Activated gamma-delta T cell treated with Interleukin-2 at 50 U/mL for 16 hours (primary cell): Measurements from ENCODE around the gene ABTB2.
"Not testable (repeated sequence)": the region's sequence is repeated elsewhere in the genome, so short reads cannot be mapped to it uniquely, and the experiment has no call there.

Experiments
- DNase-seq: peaks from one replicate; pipeline ENCODE4 v3.0.0-alpha.2; 2020

The ABTB2 gene

GRCh38 chr11:34357701-34358257, at the start of gene ABTB2:
ABTB2 (minus strand) TSS chr11:34358010.
- peak; percentile 95 for DNase-seq

GRCh38 chr11:34407121-34407813, 49.5 kb upstream of the ABTB2 start:
- DNase-seq: no peak

GRCh38 chr11:34406413-34406812, 48.6 kb upstream of the ABTB2 start:
- no peak for DNase-seq

- no peak for DNase-seq
Observed at GRCh38 chr11:34405079-34405858, 47.5 kb upstream of the ABTB2 start.

GRCh38 chr11:34404280-34404679, 46.5 kb upstream of the ABTB2 start:
- DNase-seq: no peak

GRCh38 chr11:34403431-34403830, 45.6 kb upstream of the ABTB2 start:
- DNase-seq: no peak

- no peak for DNase-seq
Observed at GRCh38 chr11:34397811-34398210, 40.0 kb upstream of the ABTB2 start.

- DNase-seq: no peak
Observed at GRCh38 chr11:34397120-34397519, 39.3 kb upstream of the ABTB2 start.

GRCh38 chr11:34395916-34396550, 38.2 kb upstream of the ABTB2 start:
- no peak for DNase-seq

GRCh38 chr11:34394771-34395300, 37.0 kb upstream of the ABTB2 start:
- DNase-seq: no peak

GRCh38 chr11:34387653-34388052, 29.8 kb upstream of the ABTB2 start:
- no peak for DNase-seq

- not testable (repeated sequence) for DNase-seq
Observed at GRCh38 chr11:34386356-34386755, 28.5 kb upstream of the ABTB2 start.

GRCh38 chr11:34382532-34383276, 24.9 kb upstream of the ABTB2 start:
- no peak for DNase-seq

GRCh38 chr11:34381775-34382174, 24.0 kb upstream of the ABTB2 start:
- DNase-seq: no peak

GRCh38 chr11:34380696-34381095, 22.9 kb upstream of the ABTB2 start:
- DNase-seq: no peak

- DNase-seq: no peak
Observed at GRCh38 chr11:34379539-34379938, 21.7 kb upstream of the ABTB2 start.

GRCh38 chr11:34379079-34379478, 21.3 kb upstream of the ABTB2 start:
- no peak for DNase-seq

GRCh38 chr11:34373727-34374126, 15.9 kb upstream of the ABTB2 start:
- DNase-seq: no peak

GRCh38 chr11:34366522-34366921, 8.7 kb upstream of the ABTB2 start:
- no peak for DNase-seq

- no peak for DNase-seq
Observed at GRCh38 chr11:34364102-34364501, 6.3 kb upstream of the ABTB2 start.

GRCh38 chr11:34363363-34364084, 5.7 kb upstream of the ABTB2 start:
- no peak for DNase-seq

- no peak for DNase-seq
Observed at GRCh38 chr11:34360046-34360445, 2.2 kb upstream of the ABTB2 start.
